Ascending aorta (tissue), 2 donors: Measurements from ENCODE around the gene DOCK3. TPM values are rescaled to one million over a fixed set of nuclear protein-coding genes. Genes with fewer than 3 reads are reported as not detected.

Source experiments
- DNase-seq, 2 donors: peaks; one replicate each; pipeline ENCODE4 v3.0.0-alpha.2; 2019; ENCODE audit warnings: low spot score in 2 of 2
- H3K27ac ChIP-seq, 2 donors: fragments of 200-600 bp; sonication (generic); one replicate each; pipeline ENCODE4 v1.5.1; 2016 to 2017; ENCODE audit warnings: mild to moderate bottlenecking in 1 of 2
- H3K27me3 ChIP-seq: fragments of 200-600 bp; sonication (generic); one replicate; pipeline ENCODE4 v1.5.1; 2017
- H3K36me3 ChIP-seq, 2 donors: fragments of 200-600 bp; sonication (generic); one replicate each; pipeline ENCODE4 v1.5.1; 2016
- H3K4me1 ChIP-seq, 2 donors: fragments of 200-600 bp; sonication (generic); one replicate each; pipeline ENCODE4 v1.5.1; 2016 to 2017; ENCODE audit warnings: mild to moderate bottlenecking in 1 of 2
- H3K4me3 ChIP-seq, 2 donors: fragments of 200-600 bp; sonication (generic); one replicate each; pipeline ENCODE4 v1.5.1; 2016 to 2017; ENCODE audit warnings: mild to moderate bottlenecking in 1 of 2
- H3K9me3 ChIP-seq, 2 donors: fragments of 200-600 bp; sonication (generic); one replicate each; pipeline ENCODE4 v1.5.1; 2016
- CTCF ChIP-seq, 3 experiments: fragments of 200-600 bp in 2 of 3; fragments of 450-650 bp in 1 of 3; sonication (generic) in 2 of 3; IDR thresholded peaks; one replicate each; pipeline ENCODE4 v1.5.1; 2016 to 2019; ENCODE audit warnings: antibody characterized with exemption in 3 of 3, mild to moderate bottlenecking in 1 of 3, moderate library complexity in 1 of 3
- intact Hi-C: fragments of 100-400 bp; cut with DNase I; formaldehyde crosslinking; loops from one replicate; pipeline ENCODE4 v1.15.1; 2023
- total RNA-seq: library from RNA; depleted of rRNA; stranded (reverse); fragments of >200 nt; gene quantifications from one replicate; pipeline ENCODE4 v1.1.0, GENCODE V29; 2016

Gene DOCK3
- total RNA-seq, 1 donor from 2014 or later, result 3.9 TPM

GRCh38 chr3:51337666-51338065, 662.9 kb downstream of the DOCK3 start:
- DNase-seq, result no peak
- TF ChIP-seq CTCF (IDR thresholded peaks at IDR 0.05), result no peak
- intact Hi-C loops, result no loop called here

GRCh38 chr3:51338632-51339031, 663.9 kb downstream of the DOCK3 start:
- TF ChIP-seq CTCF (IDR thresholded peaks at IDR 0.05), result no peak
- no peaks in the 10 kb centered on the region for H3K9me3 ChIP-seq
- peak overlapping the region in 1 of 2 donors; percentile 90 for H3K27ac ChIP-seq
- H3K4me1 ChIP-seq, result peaks cover 9 to 22% of the 10 kb centered on the region in 2 donors
- H3K27me3 ChIP-seq, result no peaks in the 10 kb centered on the region
- no peak for DNase-seq
- H3K4me3 ChIP-seq, result no peak overlapping the region
- intact Hi-C loops, result no loop called here
- H3K36me3 ChIP-seq, result no peaks in the 10 kb centered on the region

More at GRCh38 chr3:51337666-51338065, 662.9 kb downstream of the DOCK3 start:
- Histone ChIP-seq H3K4me1 (peaks cover 9 to 22% of the 10 kb centered on the region in 2 donors), H3K27me3 (no peaks in the 10 kb centered on the region), H3K4me3 (no peak overlapping the region), H3K27ac (no peak overlapping the region), H3K36me3 (no peaks in the 10 kb centered on the region), H3K9me3 (no peaks in the 10 kb centered on the region)

GRCh38 chr3:51340013-51340829, 665.5 kb downstream of the DOCK3 start:
- Histone ChIP-seq H3K4me1 (peaks cover 9 to 22% of the 10 kb centered on the region in 2 donors), H3K36me3 (no peaks in the 10 kb centered on the region), H3K4me3 (no peak overlapping the region), H3K27ac (peak overlapping the region; percentile 87 to 90), H3K9me3 (no peaks in the 10 kb centered on the region), H3K27me3 (no peaks in the 10 kb centered on the region)
- peak in 1 of 2 donors; percentile 76 for DNase-seq
- TF ChIP-seq CTCF (IDR thresholded peaks at IDR 0.05), result no peak
- intact Hi-C loops, result loop anchor here (2.0 kb wide), 2 partner anchors 45 to 723 kb away; partner anchors contain the start of genes MANF and MAPKAPK3

- intact Hi-C loops, result loop anchor here (2.0 kb wide), 2 partner anchors 44 to 724 kb away; partner anchors contain the start of genes MANF and MAPKAPK3
- Histone ChIP-seq H3K27ac (peak overlapping the region; percentile 87 to 90), H3K27me3 (no peaks in the 10 kb centered on the region), H3K4me3 (no peak overlapping the region), H3K9me3 (no peaks in the 10 kb centered on the region), H3K36me3 (no peaks in the 10 kb centered on the region), H3K4me1 (peaks cover 9 to 22% of the 10 kb centered on the region in 2 donors)
- no peak for TF ChIP-seq CTCF (IDR thresholded peaks at IDR 0.05)
- DNase-seq, result no peak
Measured at GRCh38 chr3:51340989-51341636, 666.4 kb downstream of the DOCK3 start.

GRCh38 chr3:51343918-51344687, 669.4 kb downstream of the DOCK3 start:
- H3K36me3 ChIP-seq, result no peaks in the 10 kb centered on the region
- intact Hi-C loops, result no loop called here
- no peaks in the 10 kb centered on the region for H3K9me3 ChIP-seq
- no peak overlapping the region for H3K4me3 ChIP-seq
- peak in 1 of 2 donors; percentile 68 for DNase-seq
- H3K4me1 ChIP-seq, result peaks cover 9 to 20% of the 10 kb centered on the region in 2 donors
- no peaks in the 10 kb centered on the region for H3K27me3 ChIP-seq
- H3K27ac ChIP-seq, result no peak overlapping the region
- TF ChIP-seq CTCF (IDR thresholded peaks at IDR 0.05), result no peak
